Mesothelial cell of epicardium (in vitro differentiated cells): ENCODE results near the gene MAN1B1. TPM values are rescaled to one million over a fixed set of nuclear protein-coding genes. Genes with fewer than 3 reads are reported as not detected.

Experiments
- DNase-seq, 2 experiments: peaks; one replicate each; pipeline ENCODE4 v3.0.0; 2021; ENCODE audit warnings: low spot score in 2 of 2; ENCODE audit not compliant: unreplicated experiment in 2 of 2
- H3K27ac Mint-ChIP-seq: 2 replicates; pipeline ENCODE4 v1.8.0; 2021; ENCODE audit warnings: mixed read lengths
- H3K27me3 Mint-ChIP-seq: 2 replicates; pipeline ENCODE4 v1.8.0; 2021; ENCODE audit warnings: low read depth, mixed read lengths
- H3K36me3 Mint-ChIP-seq: 2 replicates; pipeline ENCODE4 v1.8.0; 2021; ENCODE audit warnings: mixed read lengths
- H3K4me1 Mint-ChIP-seq: 2 replicates; pipeline ENCODE4 v1.8.0; 2021; ENCODE audit warnings: mixed read lengths
- H3K4me3 Mint-ChIP-seq: 2 replicates; pipeline ENCODE4 v1.8.0; 2021; ENCODE audit warnings: mild to moderate bottlenecking, moderate library complexity, mixed read lengths
- H3K9me3 Mint-ChIP-seq: 2 replicates; pipeline ENCODE4 v1.8.0; 2021; ENCODE audit warnings: mixed read lengths
- CTCF ChIP-seq: fragments of 200-600 bp; sonication (generic); IDR thresholded peaks from one replicate; pipeline ENCODE4 v1.5.0; 2021; ENCODE audit warnings: antibody characterized with exemption; ENCODE audit not compliant: unreplicated experiment
- total RNA-seq: library from RNA; stranded (reverse); gene quantifications from 3 replicates; pipeline ENCODE4 v1.2.1, GENCODE V29; 2021

Gene MAN1B1
- total RNA-seq, 1 donor from 2014 or later = 65.1 TPM

- no peaks in the 10 kb centered on the region for H3K9me3 Mint-ChIP-seq
- no peak for DNase-seq
These were observed 46.2 kb upstream of the MAN1B1 start for GRCh38 chr9:137040568-137040967.

GRCh38 chr9:137041124-137041523 lies 45.7 kb upstream of the MAN1B1 start:
- Mint-ChIP-seq H3K4me1 (peaks cover 5% of the 10 kb centered on the region), H3K9me3 (no peaks in the 10 kb centered on the region), H3K27me3 (peaks cover 21% of the 10 kb centered on the region), H3K27ac (no peak overlapping the region), H3K36me3 (no peaks in the 10 kb centered on the region), H3K4me3 (no peak overlapping the region)
- DNase-seq = no peak
- TF ChIP-seq CTCF = no peak

More at GRCh38 chr9:137040568-137040967, 46.2 kb upstream of the MAN1B1 start:
- Mint-ChIP-seq H3K4me1 (peaks cover 5% of the 10 kb centered on the region), H3K4me3 (no peak overlapping the region), H3K27ac (no peak overlapping the region), H3K27me3 (peaks cover 21% of the 10 kb centered on the region), H3K36me3 (no peaks in the 10 kb centered on the region)
- TF ChIP-seq CTCF = no peak

- no peak overlapping the region for H3K27ac Mint-ChIP-seq
- no peak for DNase-seq
- peaks cover 5% of the 10 kb centered on the region for H3K4me1 Mint-ChIP-seq
- H3K9me3 Mint-ChIP-seq = no peaks in the 10 kb centered on the region
- no peak for TF ChIP-seq CTCF
- H3K4me3 Mint-ChIP-seq = no peak overlapping the region
- no peaks in the 10 kb centered on the region for H3K36me3 Mint-ChIP-seq
- peaks cover 39% of the 10 kb centered on the region for H3K27me3 Mint-ChIP-seq
These were observed 43.7 kb upstream of the MAN1B1 start for GRCh38 chr9:137042751-137043727.

DNA sequence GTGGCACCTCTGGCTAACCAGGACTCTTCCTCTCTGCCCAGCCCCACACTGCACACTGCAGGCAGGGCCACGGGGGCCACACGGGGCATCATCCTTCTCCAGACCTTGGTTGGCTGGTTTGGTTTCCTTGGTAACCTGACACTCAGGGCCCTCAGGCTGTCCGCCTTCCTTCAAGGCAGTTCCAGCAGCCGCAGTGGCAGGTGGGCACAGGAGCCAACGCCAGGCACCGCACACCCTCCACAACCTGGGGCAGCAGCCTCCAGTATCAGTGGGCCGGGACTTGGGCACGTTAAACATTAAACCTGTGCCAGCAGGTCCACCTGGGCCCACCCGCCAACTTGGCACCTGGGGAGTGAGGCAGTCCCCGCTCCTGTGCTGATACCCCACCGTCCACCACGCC lies 42.7 kb upstream of the MAN1B1 start:
- Mint-ChIP-seq H3K27me3 (peaks cover 46% of the 10 kb centered on the region), H3K36me3 (no peaks in the 10 kb centered on the region), H3K4me3 (no peak overlapping the region), H3K9me3 (no peaks in the 10 kb centered on the region), H3K4me1 (peaks cover 5% of the 10 kb centered on the region), H3K27ac (no peak overlapping the region)
- TF ChIP-seq CTCF = no peak
- DNase-seq = no peak

GRCh38 chr9:137044502-137045177 lies 42.1 kb upstream of the MAN1B1 start:
- no peak for DNase-seq
- no peaks in the 10 kb centered on the region for H3K9me3 Mint-ChIP-seq
- H3K27me3 Mint-ChIP-seq = peaks cover 52% of the 10 kb centered on the region
- no peak overlapping the region for H3K27ac Mint-ChIP-seq
- TF ChIP-seq CTCF = no peak
- H3K4me3 Mint-ChIP-seq = peak overlapping the region; percentile 63
- peaks cover 5% of the 10 kb centered on the region for H3K4me1 Mint-ChIP-seq
- no peaks in the 10 kb centered on the region for H3K36me3 Mint-ChIP-seq
